Hematopoietic multipotent progenitor cell treated with erythropoietin and hydrocortisone succinate and interleukin-3 and kit ligand, for 4 days (in vitro differentiated cells): ENCODE measurements around the gene MELK.

Experiments used
- DNase-seq: peaks from one replicate; pipeline ENCODE4 v3.0.0-alpha.2; 2015

The MELK gene

GRCh38 chr9:36676778-36677485 is 104.2 kb downstream of the MELK start:
- peak; percentile 66 for DNase-seq

GRCh38 chr9:36677611-36678010 is 104.9 kb downstream of the MELK start:
- DNase-seq = peak; percentile 16

GRCh38 chr9:36679710-36680109 is 107.0 kb downstream of the MELK start:
- peak; percentile 50 for DNase-seq

GRCh38 chr9:36686471-36686870 is 113.8 kb downstream of the MELK start:
- DNase-seq = no peak

- DNase-seq = no peak
These were observed 117.9 kb downstream of the MELK start for GRCh38 chr9:36690412-36691168.

- no peak for DNase-seq
These were observed 119.0 kb downstream of the MELK start for GRCh38 chr9:36691671-36692070.

- no peak for DNase-seq
These were observed 126.3 kb downstream of the MELK start for GRCh38 chr9:36698984-36699383.

GRCh38 chr9:36704148-36704547 is 131.5 kb downstream of the MELK start:
- no peak for DNase-seq

- DNase-seq = no peak
These were observed 141.1 kb downstream of the MELK start for GRCh38 chr9:36713515-36714490.

GRCh38 chr9:36716496-36716895 is 143.8 kb downstream of the MELK start:
- no peak for DNase-seq

- no peak for DNase-seq
These were observed 144.6 kb downstream of the MELK start for GRCh38 chr9:36717276-36717675.

- DNase-seq = no peak
These were observed 145.9 kb downstream of the MELK start for GRCh38 chr9:36718612-36719011.

- no peak for DNase-seq
These were observed 147.3 kb downstream of the MELK start for GRCh38 chr9:36720043-36720442.

- peak; percentile 8 for DNase-seq
These were observed 149.3 kb downstream of the MELK start for GRCh38 chr9:36721846-36722588.

GRCh38 chr9:36725777-36726356 is 153.2 kb downstream of the MELK start:
- DNase-seq = no peak
